ENCODE measurements around the gene STXBP6.
"Not testable (repeated sequence)": the region's sequence is repeated elsewhere in the genome, so short reads cannot be mapped to it uniquely, and the experiment has no call there.

GRCh38 chr14:24936773-24937172, 113.2 kb downstream of the STXBP6 start:
- TF ChIP-seq CTCF (conservative IDR thresholded peaks at IDR 0.05; ENCODE audit: low read depth, low read length); EZH2 (IDR thresholded peaks at IDR 0.05; ENCODE audit: borderline replicate concordance, low read depth, low read length, poor library complexity, severe bottlenecking): not testable (repeated sequence)
